GM12878 (cell line): ENCODE results near the gene EFCAB10. TPM values are rescaled to one million over a fixed set of nuclear protein-coding genes. Genes with fewer than 3 reads are reported as not detected.

Experiments used
- ATAC-seq: fragments of 200-7000 bp; cut with Tn5 transposase; 3 replicates; pipeline ENCODE4 v1.9.1; 2020; ENCODE audit warnings: mild to moderate bottlenecking, moderate library complexity
- BruUV-seq: library from RNA; stranded (reverse); fragments of 400-500 nt; replicated peaks from 2 replicates; lab custom pipeline; 2021; lab: Mats Ljungman, UMichigan
- CTCF ChIA-PET: fragments of 300-600 bp; sonication (Branson Sonifier 250); formaldehyde crosslinking; extraction: SDS; loops from one replicate; lab custom pipeline; 2021; ENCODE audit warnings: inconsistent platforms; lab: Yijun Ruan, JAX
- POLR2A ChIA-PET: fragments of 350-600 bp; formaldehyde crosslinking; extraction: SDS; loops from one replicate; lab custom pipeline; 2021; ENCODE audit warnings: inconsistent platforms; lab: Charles Lee
- RAD21 ChIA-PET: fragments of 300-600 bp; sonication (Branson Sonifier 250); formaldehyde crosslinking; loops from one replicate; lab custom pipeline; 2023; ENCODE audit warnings: antibody characterized with exemption; ENCODE audit not compliant: unreplicated experiment; lab: Charles Lee
- SMC1A ChIA-PET: fragments of 300-600 bp; sonication (Branson Sonifier 250); formaldehyde crosslinking; loops from one replicate; lab custom pipeline; 2023; ENCODE audit not compliant: unreplicated experiment, uncharacterized antibody; lab: Charles Lee
- DNase-seq: peaks from one replicate; pipeline ENCODE4 v3.0.0-alpha.2; 2011; ENCODE audit warnings: low read depth, low spot score
- FAIRE-seq: peaks from 3 replicates; lab custom pipeline; 2011; peaks lifted over from hg19 to GRCh38; lab: Jason Lieb, UNC
- H2AFZ ChIP-seq: 2 replicates; pipeline ENCODE4 v1.6.0; 2011; ENCODE audit warnings: low read depth, low read length, control low read depth; ENCODE audit not compliant: control insufficient read depth
- H3K27ac ChIP-seq: 2 replicates; pipeline ENCODE4 v1.5.1; 2011; ENCODE audit warnings: control low read depth; ENCODE audit not compliant: control insufficient read depth, insufficient read depth
- H3K27me3 ChIP-seq, 2 experiments: replicated peaks in 1 of 2; 2 replicates each; pipeline versions ENCODE4 v1.6.0 to v1.6.1; 2011; ENCODE audit warnings: low read length in 1 of 2; ENCODE audit not compliant: control insufficient read depth in 2 of 2, insufficient read depth in 2 of 2
- H3K36me3 ChIP-seq, 2 experiments: 2 replicates each; pipeline ENCODE4 v1.5.1; 2011; ENCODE audit warnings: low read length in 1 of 2; ENCODE audit not compliant: control insufficient read depth in 2 of 2, insufficient read depth in 2 of 2
- H3K4me1 ChIP-seq: 2 replicates; pipeline ENCODE4 v1.6.1; 2011; ENCODE audit warnings: mild to moderate bottlenecking, low read length, moderate library complexity, mixed read lengths; ENCODE audit not compliant: control insufficient read depth, insufficient read depth
- H3K4me2 ChIP-seq: 2 replicates; pipeline ENCODE4 v1.6.0; 2011; ENCODE audit warnings: control low read depth; ENCODE audit not compliant: control insufficient read depth, insufficient read depth
- H3K4me3 ChIP-seq: fragments of 200-600 bp; sonication (generic); 2 replicates; pipeline ENCODE4 v1.5.1; 2016
- H3K79me2 ChIP-seq: 2 replicates; pipeline ENCODE4 v1.6.0; 2011; ENCODE audit warnings: low read length; ENCODE audit not compliant: control insufficient read depth, insufficient read depth
- H3K9ac ChIP-seq: 2 replicates; pipeline ENCODE4 v1.8.0; 2011; ENCODE audit warnings: low read length, control low read depth, mixed read lengths; ENCODE audit not compliant: control insufficient read depth, insufficient read depth
- H3K9me3 ChIP-seq: replicated peaks from 3 replicates; pipeline ENCODE4 v1.5.1; 2011; ENCODE audit warnings: mild to moderate bottlenecking, low read length; ENCODE audit not compliant: control insufficient read depth, insufficient read depth
- H4K20me1 ChIP-seq: 2 replicates; pipeline ENCODE4 v1.6.0; 2011; ENCODE audit not compliant: control insufficient read depth, insufficient read depth
- BACH1 ChIP-seq: fragments of 450-650 bp; IDR thresholded peaks from 2 replicates; pipeline ENCODE4 v1.6.1; 2017; ENCODE audit warnings: mild to moderate bottlenecking, borderline replicate concordance
- DPF2 ChIP-seq: fragments of 450-650 bp; IDR thresholded peaks from 2 replicates; pipeline ENCODE4 v1.6.1; 2017; ENCODE audit warnings: mild to moderate bottlenecking
- KAT2A ChIP-seq: conservative IDR thresholded peaks from 2 replicates; pipeline ENCODE4 v1.6.1; 2011; ENCODE audit warnings: low read depth, low read length; ENCODE audit not compliant: control insufficient read depth
- KDM1A ChIP-seq: fragments of 200-600 bp; sonication (generic); IDR thresholded peaks from 2 replicates; pipeline ENCODE4 v1.6.1; 2016; ENCODE audit warnings: borderline replicate concordance
- KLF5 ChIP-seq: fragments of 450-650 bp; IDR thresholded peaks from 2 replicates; pipeline ENCODE4 v1.6.1; 2014; ENCODE audit warnings: mild to moderate bottlenecking; ENCODE audit not compliant: partially characterized antibody
- MEF2A ChIP-seq: IDR thresholded peaks from 2 replicates; pipeline ENCODE4 v1.6.1; 2011; ENCODE audit warnings: low read depth, mild to moderate bottlenecking, low read length, moderate library complexity; ENCODE audit not compliant: insufficient read depth
- POLR2A ChIP-seq: IDR thresholded peaks from 2 replicates; pipeline ENCODE4 v1.6.1; 2011; ENCODE audit warnings: low read depth, mild to moderate bottlenecking, low read length
- RAD51 ChIP-seq: fragments of 450-650 bp; IDR thresholded peaks from 2 replicates; pipeline ENCODE4 v1.6.1; 2016; ENCODE audit warnings: moderate library complexity, mild to moderate bottlenecking, inconsistent platforms
- SMARCA5 ChIP-seq: fragments of 450-650 bp; IDR thresholded peaks from 2 replicates; pipeline ENCODE4 v1.6.1; 2017; ENCODE audit warnings: mild to moderate bottlenecking
- SMC3 ChIP-seq: IDR thresholded peaks from 2 replicates; pipeline ENCODE4 v1.6.1; 2011; ENCODE audit warnings: low read length, improper control_type of control experiment, borderline replicate concordance
- SREBF2 ChIP-seq: IDR thresholded peaks from 2 replicates; pipeline ENCODE4 v1.6.1; 2012; ENCODE audit warnings: mild to moderate bottlenecking, low read length
- SUZ12 ChIP-seq: fragments of 200-600 bp; sonication (generic); IDR thresholded peaks from one replicate; pipeline ENCODE4 v1.6.1; 2018; ENCODE audit warnings: antibody characterized with exemption, mild to moderate bottlenecking; ENCODE audit not compliant: unreplicated experiment
- ZBED1 ChIP-seq: IDR thresholded peaks from 2 replicates; pipeline ENCODE4 v1.6.1; 2016; ENCODE audit warnings: borderline replicate concordance
- WGBS: methylation state at CpG from one replicate; pipeline ENCODE4 v1.1.6; 2016; ENCODE audit warnings: low lambda C conversion rate; ENCODE audit not compliant: insufficient replicate concordance, insufficient coverage; ENCODE audit errors: missing lambda C conversion rate; 5-methylcytosine and 5-hydroxymethylcytosine counted together
- in situ Hi-C: fragments of 300-500 bp; cut with MboI; formaldehyde crosslinking; loops from 9 replicates; pipeline ENCODE4 v1.14.3; 2018; ENCODE audit warnings: mixed read lengths
- intact Hi-C: fragments of 100-400 bp; cut with micrococcal nuclease; formaldehyde crosslinking; loops from one replicate; pipeline ENCODE4 v1.14.2; 2022; ENCODE audit not compliant: unreplicated experiment
- polyA plus RNA-seq, 11 experiments: library from polyadenylated mRNA; depleted of rRNA in 4 of 11; unstranded in 6 of 11; stranded (reverse) in 5 of 11; fragments of >200 nt; fragmentation: Nextera tagmentation in 4 of 11; fragmentation: Illumina TruSeq in 1 of 11; extraction: Ambion mirVana in 4 of 11; extraction: Trizol in 1 of 11; gene quantifications; 1 replicate in 1 of 11; 2 replicates in 10 of 11; pipeline versions ENCODE4 v1.2.1 to v1.2.3, GENCODE V29; 2011 to 2016; ENCODE audit warnings: inconsistent platforms in 2 of 11, missing spikeins in 2 of 11, low read depth in 1 of 11
- total RNA-seq, 4 experiments: library from RNA; depleted of rRNA in 3 of 4; stranded (reverse); fragments of >200 nt in 3 of 4; fragmentation: Illumina TruSeq in 1 of 4; extraction: Trizol in 1 of 4; gene quantifications; 2 replicates each; pipeline versions ENCODE4 v1.2.1 to v1.2.3, GENCODE V29; 2013 to 2021
- TF ChIP-seq, protein P1 (sequence below): fragments of 450-650 bp; formaldehyde crosslinking; IDR thresholded peaks from 2 replicates; pipeline ENCODE4 v1.4.0; 2020; ENCODE audit warnings: mild to moderate bottlenecking, moderate library complexity
- TF ChIP-seq, protein P2 (sequence below): IDR thresholded peaks from 2 replicates; pipeline ENCODE4 v1.6.1; 2011; ENCODE audit warnings: low read depth, mild to moderate bottlenecking, low read length, moderate library complexity, borderline replicate concordance; ENCODE audit errors: extremely low read depth
- TF ChIP-seq, protein P3 (sequence below): fragments of 450-650 bp; IDR thresholded peaks from 2 replicates; pipeline ENCODE4 v1.6.1; 2016; ENCODE audit warnings: mild to moderate bottlenecking

The EFCAB10 gene
- total and polyA plus RNA-seq, 10 of the 15 experiments (the other 5 are each of a cell fraction or from before 2014, with no cell fraction given), result 0.38 to 1.0 (median 0.54) TPM; not detected in 6

DNA sequence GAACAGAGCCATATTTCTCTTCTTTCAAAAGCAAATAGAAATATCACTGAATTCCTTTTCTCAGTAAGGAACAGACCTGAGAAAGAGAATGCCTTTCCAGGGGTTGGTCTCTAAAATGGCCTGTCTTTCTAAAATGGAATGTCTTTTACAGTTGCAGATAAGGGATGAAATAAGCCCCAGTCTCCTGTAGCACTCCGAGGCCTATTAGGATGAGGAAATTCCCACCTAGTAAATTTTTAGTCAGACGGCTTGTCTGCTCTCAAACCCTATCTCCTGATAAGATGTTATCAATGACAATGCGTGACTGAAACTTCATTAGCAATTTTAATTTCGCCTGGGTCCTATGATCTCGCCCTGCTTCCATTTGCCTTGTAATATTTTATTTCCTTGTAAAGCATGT, 2.9 kb upstream of the EFCAB10 start:
- Histone ChIP-seq H2AFZ (no peak overlapping the region), H3K4me1 (peaks cover 7% of the 10 kb centered on the region), H3K27ac (no peak overlapping the region), H3K4me3 (no peak overlapping the region), H3K4me2 (no peak overlapping the region), H3K9me3 (no peaks in the 10 kb centered on the region; the same call in 2 of the 3 replicates), H3K36me3 (no peaks in the 10 kb centered on the region), H3K27me3 (no peaks in the 10 kb centered on the region), H4K20me1 (no peaks in the 10 kb centered on the region), H3K9ac (no peak overlapping the region), H3K79me2 (no peaks in the 10 kb centered on the region)
- intact Hi-C loops, result no loop called here
- RAD21 ChIA-PET, result no interaction called here
- no TSS peak for BruUV-seq
- ATAC-seq (no peak), FAIRE-seq (no peak), DNase-seq (no peak)
- CTCF ChIA-PET, result no interaction called here
- SMC1A ChIA-PET, result no interaction called here
- in situ Hi-C loops, result no loop called here
- POLR2A ChIA-PET, result no interaction called here
- no peak for TF ChIP-seq SMC3
- no peak for TF ChIP-seq KAT2A
- TF ChIP-seq RAD51, result no peak
- no peak for TF ChIP-seq DPF2
- no peak for TF ChIP-seq KLF5
- no peak for TF ChIP-seq MEF2A
- TF ChIP-seq SUZ12, result no peak
- TF ChIP-seq, protein P1, sequence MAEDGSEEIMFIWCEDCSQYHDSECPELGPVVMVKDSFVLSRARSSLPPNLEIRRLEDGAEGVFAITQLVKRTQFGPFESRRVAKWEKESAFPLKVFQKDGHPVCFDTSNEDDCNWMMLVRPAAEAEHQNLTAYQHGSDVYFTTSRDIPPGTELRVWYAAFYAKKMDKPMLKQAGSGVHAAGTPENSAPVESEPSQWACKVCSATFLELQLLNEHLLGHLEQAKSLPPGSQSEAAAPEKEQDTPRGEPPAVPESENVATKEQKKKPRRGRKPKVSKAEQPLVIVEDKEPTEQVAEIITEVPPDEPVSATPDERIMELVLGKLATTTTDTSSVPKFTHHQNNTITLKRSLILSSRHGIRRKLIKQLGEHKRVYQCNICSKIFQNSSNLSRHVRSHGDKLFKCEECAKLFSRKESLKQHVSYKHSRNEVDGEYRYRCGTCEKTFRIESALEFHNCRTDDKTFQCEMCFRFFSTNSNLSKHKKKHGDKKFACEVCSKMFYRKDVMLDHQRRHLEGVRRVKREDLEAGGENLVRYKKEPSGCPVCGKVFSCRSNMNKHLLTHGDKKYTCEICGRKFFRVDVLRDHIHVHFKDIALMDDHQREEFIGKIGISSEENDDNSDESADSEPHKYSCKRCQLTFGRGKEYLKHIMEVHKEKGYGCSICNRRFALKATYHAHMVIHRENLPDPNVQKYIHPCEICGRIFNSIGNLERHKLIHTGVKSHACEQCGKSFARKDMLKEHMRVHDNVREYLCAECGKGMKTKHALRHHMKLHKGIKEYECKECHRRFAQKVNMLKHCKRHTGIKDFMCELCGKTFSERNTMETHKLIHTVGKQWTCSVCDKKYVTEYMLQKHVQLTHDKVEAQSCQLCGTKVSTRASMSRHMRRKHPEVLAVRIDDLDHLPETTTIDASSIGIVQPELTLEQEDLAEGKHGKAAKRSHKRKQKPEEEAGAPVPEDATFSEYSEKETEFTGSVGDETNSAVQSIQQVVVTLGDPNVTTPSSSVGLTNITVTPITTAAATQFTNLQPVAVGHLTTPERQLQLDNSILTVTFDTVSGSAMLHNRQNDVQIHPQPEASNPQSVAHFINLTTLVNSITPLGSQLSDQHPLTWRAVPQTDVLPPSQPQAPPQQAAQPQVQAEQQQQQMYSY (CRISPR knock-in tag), result no peak
- no peak for TF ChIP-seq POLR2A
- TF ChIP-seq, protein P2, sequence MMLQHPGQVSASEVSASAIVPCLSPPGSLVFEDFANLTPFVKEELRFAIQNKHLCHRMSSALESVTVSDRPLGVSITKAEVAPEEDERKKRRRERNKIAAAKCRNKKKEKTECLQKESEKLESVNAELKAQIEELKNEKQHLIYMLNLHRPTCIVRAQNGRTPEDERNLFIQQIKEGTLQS, result no peak
- TF ChIP-seq BACH1, result no peak
- TF ChIP-seq, protein P3, sequence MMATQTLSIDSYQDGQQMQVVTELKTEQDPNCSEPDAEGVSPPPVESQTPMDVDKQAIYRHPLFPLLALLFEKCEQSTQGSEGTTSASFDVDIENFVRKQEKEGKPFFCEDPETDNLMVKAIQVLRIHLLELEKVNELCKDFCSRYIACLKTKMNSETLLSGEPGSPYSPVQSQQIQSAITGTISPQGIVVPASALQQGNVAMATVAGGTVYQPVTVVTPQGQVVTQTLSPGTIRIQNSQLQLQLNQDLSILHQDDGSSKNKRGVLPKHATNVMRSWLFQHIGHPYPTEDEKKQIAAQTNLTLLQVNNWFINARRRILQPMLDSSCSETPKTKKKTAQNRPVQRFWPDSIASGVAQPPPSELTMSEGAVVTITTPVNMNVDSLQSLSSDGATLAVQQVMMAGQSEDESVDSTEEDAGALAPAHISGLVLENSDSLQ, result no peak
- TF ChIP-seq SREBF2, result no peak
- no peak for TF ChIP-seq SMARCA5
- TF ChIP-seq ZBED1, result no peak
- no peak for TF ChIP-seq KDM1A
- 94% methylated on average over 5 of the region's 5 CpGs for WGBS
